ENCODE data around the gene TRAPPC2L. TPM values are rescaled to one million over a fixed set of nuclear protein-coding genes. Genes with fewer than 3 reads are reported as not detected.

TRAPPC2L gene
- total RNA-seq, 6 experiments from 2014 or later = 58.0 to 75.9 (median 65.6) TPM

DNA sequence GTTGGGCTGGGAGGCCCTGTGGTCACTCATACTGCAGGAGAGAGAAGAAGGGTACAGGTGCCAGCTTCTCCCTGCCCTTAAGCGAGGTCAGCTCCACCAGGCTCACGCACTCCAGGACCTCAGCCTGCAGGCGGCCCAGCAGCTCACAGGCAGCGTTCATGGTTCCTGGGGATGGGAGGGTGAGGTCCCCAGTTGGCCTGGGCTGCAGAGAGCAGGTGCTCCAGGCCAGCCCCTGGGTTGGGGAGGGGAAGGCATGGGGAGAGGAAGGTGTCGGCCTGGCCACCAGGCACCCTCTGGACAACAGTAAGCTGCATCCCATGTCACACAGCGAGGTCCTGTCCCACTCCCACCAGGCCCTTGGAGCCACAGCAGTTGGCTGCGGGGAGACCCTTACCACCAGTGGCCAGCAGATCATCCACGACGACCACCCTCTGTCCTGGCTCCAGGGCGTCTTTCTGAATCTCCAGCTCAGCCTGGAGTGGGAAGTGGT, 47.2 kb upstream of the TRAPPC2L start:
- Mint-ChIP-seq H3K27me3 (ENCODE audit: insufficient read depth) (peaks cover 7% of the 10 kb centered on the region), H3K36me3 (ENCODE audit: low read depth) (no peaks in the 10 kb centered on the region; the same call in 1 of the 2 replicates), H3K4me3 (peak overlapping the region; percentile 88; the same call in 1 of the 2 replicates), H3K9me3 (no peaks in the 10 kb centered on the region), H3K4me1 (ENCODE audit: low read depth) (peaks cover 20% of the 10 kb centered on the region), H3K27ac (peak overlapping the region; percentile 87; the same call in 1 of the 2 replicates)
- DNase-seq = no peak
- TF ChIP-seq, protein P1, sequence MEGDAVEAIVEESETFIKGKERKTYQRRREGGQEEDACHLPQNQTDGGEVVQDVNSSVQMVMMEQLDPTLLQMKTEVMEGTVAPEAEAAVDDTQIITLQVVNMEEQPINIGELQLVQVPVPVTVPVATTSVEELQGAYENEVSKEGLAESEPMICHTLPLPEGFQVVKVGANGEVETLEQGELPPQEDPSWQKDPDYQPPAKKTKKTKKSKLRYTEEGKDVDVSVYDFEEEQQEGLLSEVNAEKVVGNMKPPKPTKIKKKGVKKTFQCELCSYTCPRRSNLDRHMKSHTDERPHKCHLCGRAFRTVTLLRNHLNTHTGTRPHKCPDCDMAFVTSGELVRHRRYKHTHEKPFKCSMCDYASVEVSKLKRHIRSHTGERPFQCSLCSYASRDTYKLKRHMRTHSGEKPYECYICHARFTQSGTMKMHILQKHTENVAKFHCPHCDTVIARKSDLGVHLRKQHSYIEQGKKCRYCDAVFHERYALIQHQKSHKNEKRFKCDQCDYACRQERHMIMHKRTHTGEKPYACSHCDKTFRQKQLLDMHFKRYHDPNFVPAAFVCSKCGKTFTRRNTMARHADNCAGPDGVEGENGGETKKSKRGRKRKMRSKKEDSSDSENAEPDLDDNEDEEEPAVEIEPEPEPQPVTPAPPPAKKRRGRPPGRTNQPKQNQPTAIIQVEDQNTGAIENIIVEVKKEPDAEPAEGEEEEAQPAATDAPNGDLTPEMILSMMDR (IDR thresholded peaks at IDR 0.05) = no peak

DNA sequence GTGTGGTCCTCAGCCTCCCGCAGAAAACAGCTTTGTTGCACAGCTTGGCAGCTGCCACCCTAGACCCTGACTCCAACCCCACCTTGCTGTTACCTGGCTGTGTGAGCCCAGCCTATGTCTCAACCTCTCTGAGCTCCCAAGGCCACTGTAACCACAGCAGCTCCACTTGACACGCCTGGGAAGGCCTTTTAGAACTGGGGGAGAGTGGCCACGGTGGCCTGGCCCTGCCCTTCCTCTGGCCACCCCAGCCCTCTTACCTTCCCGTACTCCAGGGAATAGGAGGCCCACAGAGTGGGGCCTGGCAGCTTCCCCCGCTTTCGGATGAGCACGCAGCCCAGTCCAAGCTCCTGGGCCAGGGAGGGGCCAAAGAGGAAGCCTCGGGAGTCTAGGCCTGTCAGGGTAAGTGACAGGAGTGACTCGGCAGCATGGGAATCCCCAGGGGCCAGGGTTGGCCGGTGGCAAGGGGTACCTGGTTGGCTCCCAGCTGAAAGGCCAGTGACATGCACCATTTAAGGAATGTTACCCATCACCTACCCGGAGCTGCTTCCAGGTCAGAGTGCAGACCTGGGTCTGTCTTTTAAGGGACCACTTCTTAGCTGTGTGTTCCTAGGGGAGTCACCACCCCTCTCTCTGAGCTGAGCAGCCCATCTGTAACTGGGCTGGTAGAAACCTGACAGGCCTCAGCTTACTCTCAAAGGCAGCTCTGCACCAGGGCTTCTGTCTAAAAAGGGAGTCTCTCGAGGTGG, 46.6 kb upstream of the TRAPPC2L start:
- H3K4me3 Mint-ChIP-seq = peak overlapping the region; percentile 88
- TF ChIP-seq, protein P1 (IDR thresholded peaks at IDR 0.05) = no peak
- H3K27ac Mint-ChIP-seq = peak overlapping the region; percentile 87
- H3K9me3 Mint-ChIP-seq = no peaks in the 10 kb centered on the region
- no peaks in the 10 kb centered on the region; the same call in 1 of the 2 replicates for H3K36me3 Mint-ChIP-seq (ENCODE audit: low read depth)
- peaks cover 7% of the 10 kb centered on the region for H3K27me3 Mint-ChIP-seq (ENCODE audit: insufficient read depth)
- no peak for DNase-seq
- H3K4me1 Mint-ChIP-seq (ENCODE audit: low read depth) = peaks cover 20% of the 10 kb centered on the region

DNA sequence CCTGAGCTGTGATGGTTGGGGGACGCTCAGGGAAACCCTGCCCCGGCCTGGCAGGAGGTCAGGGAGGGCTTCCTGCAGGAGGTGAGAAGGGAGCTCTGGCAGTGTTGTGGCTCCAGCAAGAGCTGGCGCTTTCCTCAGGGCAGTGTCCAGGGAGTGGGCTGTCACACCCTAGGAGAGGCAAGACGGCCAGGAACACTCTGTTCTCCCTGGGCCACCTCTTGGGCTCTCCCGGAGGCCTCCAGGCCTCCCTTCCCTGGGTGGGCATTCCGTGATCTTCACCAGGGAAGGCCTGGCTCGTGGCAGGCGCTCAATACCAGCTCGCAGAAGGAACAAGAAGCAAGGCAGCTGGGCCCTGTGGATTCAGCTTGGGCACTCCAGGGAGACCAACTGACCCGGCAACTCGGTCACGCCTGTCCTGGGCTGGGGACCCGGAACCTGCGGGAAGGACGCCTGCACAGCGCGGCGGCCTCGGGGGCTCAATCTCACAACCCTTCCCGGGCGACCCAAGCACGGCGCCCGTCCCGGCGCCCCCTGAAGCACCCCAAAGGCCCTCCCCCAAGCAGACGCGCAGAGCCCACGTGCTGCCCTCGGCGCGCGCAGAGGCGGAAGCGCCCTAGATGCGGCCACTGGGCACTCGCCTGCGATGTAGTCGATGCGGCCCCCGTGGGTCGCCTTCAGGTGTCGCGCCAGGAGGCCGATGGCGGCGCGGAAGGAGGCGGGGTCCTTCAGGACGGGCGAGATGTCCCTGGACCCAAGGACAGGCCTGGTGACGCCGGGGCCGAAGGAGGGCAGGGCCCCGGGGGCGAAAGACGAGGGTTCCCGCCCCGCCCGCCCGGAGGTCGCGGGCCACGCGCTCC, 45.8 kb upstream of the TRAPPC2L start:
- peaks cover 20% of the 10 kb centered on the region for H3K4me1 Mint-ChIP-seq (ENCODE audit: low read depth)
- no peaks in the 10 kb centered on the region for H3K9me3 Mint-ChIP-seq
- TF ChIP-seq, protein P1 (IDR thresholded peaks at IDR 0.05) = no peak
- peaks cover 7% of the 10 kb centered on the region for H3K27me3 Mint-ChIP-seq (ENCODE audit: insufficient read depth)
- H3K36me3 Mint-ChIP-seq (ENCODE audit: low read depth) = no peaks in the 10 kb centered on the region; the same call in 1 of the 2 replicates
- H3K4me3 Mint-ChIP-seq = peak overlapping the region; percentile 88
- DNase-seq = peak; percentile 40
- peak overlapping the region; percentile 87 for H3K27ac Mint-ChIP-seq

DNA sequence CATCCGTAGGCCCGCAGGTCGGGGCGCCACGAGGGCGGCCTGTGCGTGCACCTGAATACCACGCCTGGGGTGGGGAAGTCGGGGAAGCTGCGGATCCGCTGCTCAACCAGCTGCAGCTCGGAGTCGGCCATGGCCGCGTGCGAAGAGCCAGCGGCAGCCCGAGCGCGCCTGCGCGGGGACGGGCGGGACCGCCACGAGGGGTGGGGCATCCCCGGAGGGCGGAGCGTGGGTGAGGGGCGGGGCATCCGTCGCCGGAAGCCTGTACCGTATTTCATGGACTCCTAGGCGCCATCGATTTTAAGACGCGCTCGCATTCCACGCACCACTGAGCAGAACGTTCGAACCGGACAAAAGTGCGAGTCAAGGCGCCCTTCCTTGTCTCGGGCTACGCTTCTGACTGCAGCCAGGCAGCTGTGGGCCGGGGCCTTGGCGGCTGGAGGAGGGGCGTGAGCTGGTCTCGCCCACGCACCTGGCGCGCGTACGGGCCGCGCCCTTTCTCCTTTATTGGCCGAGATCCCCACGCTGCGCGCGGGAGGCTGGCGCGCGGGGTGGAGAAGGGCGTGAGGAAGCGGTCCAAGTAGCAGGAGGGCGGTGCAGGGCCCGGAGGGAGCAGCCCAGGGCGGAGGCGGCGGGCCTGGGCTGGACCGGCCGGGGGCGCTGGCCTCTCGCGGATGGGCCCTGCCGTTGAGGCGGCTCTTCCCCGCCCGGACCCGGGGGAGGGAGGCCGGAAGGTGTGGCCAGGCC, 45.0 kb upstream of the TRAPPC2L start, which contains the start of gene APRT:
Gene APRT (minus strand): TSS at position 160 of the 744 bp plus-strand sequence. CDS start 29 bp downstream, at position 131.
- TF ChIP-seq, protein P1 (IDR thresholded peaks at IDR 0.05) = peak; percentile 60
- H3K4me3 Mint-ChIP-seq = peak within 1 kb of the TSS; percentile 88
- DNase-seq = peak; percentile 91
- peaks cover 20% of the 10 kb centered on the region for H3K4me1 Mint-ChIP-seq (ENCODE audit: low read depth)
- peak within 1 kb of the TSS; percentile 87 for H3K27ac Mint-ChIP-seq
- H3K27me3 Mint-ChIP-seq (ENCODE audit: insufficient read depth) = peaks cover 7% of the 10 kb centered on the region
- H3K36me3 Mint-ChIP-seq (ENCODE audit: low read depth) = no peaks in the 10 kb centered on the region; the same call in 1 of the 2 replicates
- H3K9me3 Mint-ChIP-seq = no peaks in the 10 kb centered on the region
